Panc1 (cell line): ENCODE measurements around the gene PDE6B.

Experiments used
- CTCF ChIP-seq: fragments of 450-650 bp; IDR thresholded peaks from 2 replicates; pipeline ENCODE4 v1.5.1; 2017; ENCODE audit warnings: mild to moderate bottlenecking
- POLR2AphosphoS5 ChIP-seq: IDR thresholded peaks from 2 replicates; pipeline ENCODE4 v1.6.1; 2012; ENCODE audit warnings: mild to moderate bottlenecking, low read depth, low read length, moderate library complexity
- TCF7L2 ChIP-seq: IDR thresholded peaks from 2 replicates; pipeline ENCODE4 v1.6.1; 2011; ENCODE audit warnings: mild to moderate bottlenecking, low read depth, low read length, inconsistent platforms

GRCh38 chr4:667545-667925 lies 42.2 kb downstream of the PDE6B start:
- TF ChIP-seq CTCF (no peak), POLR2AphosphoS5 (no peak), TCF7L2 (no peak)
